Neural progenitor cell (in vitro differentiated cells): ENCODE data around the gene IL12A.

ENCODE experiments used
- CTCF ChIP-seq: fragments of 200-600 bp; sonication (generic); IDR thresholded peaks from 2 replicates; pipeline ENCODE4 v1.5.1; 2017; ENCODE audit warnings: antibody characterized with exemption, mild to moderate bottlenecking
- EZH2 ChIP-seq: fragments of 200-600 bp; sonication (generic); IDR thresholded peaks from 2 replicates; pipeline ENCODE4 v1.6.1; 2017; ENCODE audit warnings: antibody characterized with exemption, mild to moderate bottlenecking, moderate library complexity
- EZH2phosphoT487 ChIP-seq: fragments of 200-600 bp; sonication (generic); IDR thresholded peaks from 2 replicates; pipeline ENCODE4 v1.6.1; 2017; ENCODE audit warnings: antibody characterized with exemption

GRCh38 chr3:160022068-160022467 is 33.4 kb downstream of the IL12A start:
- TF ChIP-seq CTCF (no peak), EZH2phosphoT487 (no peak), EZH2 (no peak)
